PC-3 (cell line): ENCODE results near the gene CARMIL1. TPM values are rescaled to one million over a fixed set of nuclear protein-coding genes. Genes with fewer than 3 reads are reported as not detected.

Source experiments
- ATAC-seq: fragments of 200-7000 bp; cut with Tn5 transposase; 2 replicates; pipeline ENCODE4 v1.9.1; 2020; ENCODE audit warnings: mild to moderate bottlenecking, moderate library complexity
- BruUV-seq: library from RNA; stranded (reverse); fragments of 400-500 nt; replicated peaks from 2 replicates; lab custom pipeline; 2021; lab: Mats Ljungman, UMichigan
- CTCF ChIA-PET: fragments of 300-600 bp; sonication (Branson Sonifier 250); formaldehyde crosslinking; loops from one replicate; lab custom pipeline; 2022; ENCODE audit warnings: antibody characterized with exemption; lab: Charles Lee
- POLR2A ChIA-PET: fragments of 300-600 bp; sonication (Branson Sonifier 250); formaldehyde crosslinking; loops from one replicate; lab custom pipeline; 2022; ENCODE audit warnings: antibody characterized with exemption; ENCODE audit not compliant: unreplicated experiment; lab: Charles Lee
- DNase-seq: peaks from one replicate; pipeline ENCODE4 v3.0.0-alpha.2; 2015
- H2AFZ ChIP-seq: fragments of 300-600 bp; sonication (generic); 2 replicates; pipeline ENCODE4 v1.6.0; 2016; ENCODE audit warnings: antibody characterized with exemption, low read length
- H3F3A ChIP-seq: fragments of 300-600 bp; sonication (generic); one replicate; pipeline ENCODE4 v1.6.0; 2017; ENCODE audit warnings: antibody characterized with exemption, low read length, control low read depth, mild to moderate bottlenecking; ENCODE audit not compliant: unreplicated experiment
- H3K27ac ChIP-seq: fragments of 300-600 bp; sonication (generic); 2 replicates; pipeline ENCODE4 v1.5.1; 2016; ENCODE audit warnings: mild to moderate bottlenecking, low read length
- H3K27me3 ChIP-seq: fragments of 300-600 bp; sonication (generic); 2 replicates; pipeline ENCODE4 v1.6.1; 2016; ENCODE audit warnings: low read length, mixed read lengths
- H3K36me3 ChIP-seq: fragments of 300-600 bp; sonication (generic); 2 replicates; pipeline ENCODE4 v1.6.1; 2016; ENCODE audit warnings: low read depth, mixed run types, low read length, mixed read lengths
- H3K4me1 ChIP-seq: fragments of 300-600 bp; sonication (generic); 2 replicates; pipeline ENCODE4 v1.5.1; 2016; ENCODE audit warnings: low read length; ENCODE audit not compliant: insufficient read depth
- H3K4me2 ChIP-seq: fragments of 300-600 bp; sonication (generic); 2 replicates; pipeline ENCODE4 v1.6.0; 2016; ENCODE audit warnings: low read length
- H3K4me3 ChIP-seq: fragments of 300-600 bp; sonication (generic); 2 replicates; pipeline ENCODE4 v1.5.1; 2016; ENCODE audit warnings: mild to moderate bottlenecking, low read length, mixed read lengths
- H3K79me2 ChIP-seq: fragments of 300-600 bp; sonication (generic); 2 replicates; pipeline ENCODE4 v1.6.1; 2017; ENCODE audit warnings: low read length, mixed read lengths
- H3K9ac ChIP-seq: fragments of 300-600 bp; sonication (generic); 2 replicates; pipeline ENCODE4 v1.6.0; 2016; ENCODE audit warnings: mild to moderate bottlenecking, low read length
- H3K9me2 ChIP-seq: fragments of 300-600 bp; sonication (generic); replicated peaks from 2 replicates; pipeline ENCODE4 v1.6.1; 2016; ENCODE audit warnings: mixed run types, low read length, mixed read lengths
- H3K9me3 ChIP-seq: fragments of 300-600 bp; sonication (generic); 2 replicates; pipeline ENCODE4 v1.6.1; 2016; ENCODE audit warnings: low read length, mixed read lengths
- H4K20me1 ChIP-seq: fragments of 300-600 bp; sonication (generic); 2 replicates; pipeline ENCODE4 v1.6.1; 2016; ENCODE audit warnings: low read length, mixed read lengths
- EZH2 ChIP-seq: fragments of 300-600 bp; sonication (generic); IDR thresholded peaks from one replicate; pipeline ENCODE4 v1.6.1; 2017; ENCODE audit warnings: antibody characterized with exemption, mild to moderate bottlenecking, low read length; ENCODE audit not compliant: unreplicated experiment
- EZH2phosphoT487 ChIP-seq: fragments of 300-600 bp; sonication (generic); IDR thresholded peaks from 2 replicates; pipeline ENCODE4 v1.6.1; 2018; ENCODE audit warnings: mild to moderate bottlenecking, antibody characterized with exemption, low read length, borderline replicate concordance
- intact Hi-C: fragments of 100-400 bp; cut with micrococcal nuclease; formaldehyde crosslinking; loops from 2 replicates; pipeline ENCODE4 v1.9.0; 2023
- total RNA-seq: library from RNA; depleted of rRNA; stranded (reverse); fragments of >200 nt; gene quantifications from 2 replicates; pipeline ENCODE4 v1.2.3, GENCODE V29; 2014
- TF ChIP-seq, protein P1 (sequence below): fragments of 300-600 bp; sonication (generic); conservative IDR thresholded peaks from 2 replicates; pipeline ENCODE4 v1.5.1; 2017; ENCODE audit warnings: antibody characterized with exemption, low read depth, mild to moderate bottlenecking, low read length

Gene CARMIL1
- total RNA-seq, 1 experiment from 2014 or later: 22.0 TPM

DNA sequence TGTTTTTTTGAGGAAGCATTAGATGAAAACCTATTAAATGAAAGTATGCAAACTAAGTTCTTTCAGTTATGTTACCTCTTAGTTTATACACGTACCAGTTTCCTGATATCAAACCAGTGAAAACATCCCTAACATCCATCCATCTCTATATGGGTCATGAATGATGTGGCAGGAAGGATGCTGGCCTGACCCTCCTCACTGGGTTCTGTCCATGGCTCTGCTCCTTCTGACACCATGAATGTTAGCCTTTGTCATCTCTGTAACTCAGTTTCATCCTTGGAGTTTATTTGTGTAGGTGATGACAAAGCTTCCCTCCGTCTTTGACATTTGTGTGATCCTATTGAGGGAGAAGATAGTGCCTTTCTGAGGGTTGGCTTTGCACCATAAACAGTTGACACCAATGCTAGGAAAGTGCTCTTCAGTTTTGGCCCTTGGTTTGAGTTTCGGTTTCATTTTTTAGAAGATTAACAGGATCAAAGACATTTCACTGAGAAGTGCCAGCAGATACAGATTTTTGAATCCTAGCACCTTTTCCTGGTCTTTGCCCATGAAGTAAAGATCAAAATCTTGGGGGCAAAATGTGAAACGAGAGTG is 300.8 kb downstream of the CARMIL1 start:
- Histone ChIP-seq H3K4me3 (no peak overlapping the region), H3K4me2 (no peak overlapping the region), H3K9me3 (no peaks in the 10 kb centered on the region), H2AFZ (no peak overlapping the region), H4K20me1 (no peaks in the 10 kb centered on the region), H3K4me1 (no peaks in the 10 kb centered on the region), H3K79me2 (no peaks in the 10 kb centered on the region), H3K27ac (no peak overlapping the region), H3K36me3 (no peaks in the 10 kb centered on the region), H3F3A (no peaks in the 10 kb centered on the region), H3K27me3 (no peaks in the 10 kb centered on the region), H3K9me2 (no peaks in the 10 kb centered on the region), H3K9ac (no peak overlapping the region)
- no TSS peak for BruUV-seq
- DNase-seq: no peak
- ATAC-seq: no peak
- no peak for TF ChIP-seq EZH2
- TF ChIP-seq, protein P1, sequence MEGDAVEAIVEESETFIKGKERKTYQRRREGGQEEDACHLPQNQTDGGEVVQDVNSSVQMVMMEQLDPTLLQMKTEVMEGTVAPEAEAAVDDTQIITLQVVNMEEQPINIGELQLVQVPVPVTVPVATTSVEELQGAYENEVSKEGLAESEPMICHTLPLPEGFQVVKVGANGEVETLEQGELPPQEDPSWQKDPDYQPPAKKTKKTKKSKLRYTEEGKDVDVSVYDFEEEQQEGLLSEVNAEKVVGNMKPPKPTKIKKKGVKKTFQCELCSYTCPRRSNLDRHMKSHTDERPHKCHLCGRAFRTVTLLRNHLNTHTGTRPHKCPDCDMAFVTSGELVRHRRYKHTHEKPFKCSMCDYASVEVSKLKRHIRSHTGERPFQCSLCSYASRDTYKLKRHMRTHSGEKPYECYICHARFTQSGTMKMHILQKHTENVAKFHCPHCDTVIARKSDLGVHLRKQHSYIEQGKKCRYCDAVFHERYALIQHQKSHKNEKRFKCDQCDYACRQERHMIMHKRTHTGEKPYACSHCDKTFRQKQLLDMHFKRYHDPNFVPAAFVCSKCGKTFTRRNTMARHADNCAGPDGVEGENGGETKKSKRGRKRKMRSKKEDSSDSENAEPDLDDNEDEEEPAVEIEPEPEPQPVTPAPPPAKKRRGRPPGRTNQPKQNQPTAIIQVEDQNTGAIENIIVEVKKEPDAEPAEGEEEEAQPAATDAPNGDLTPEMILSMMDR: no peak
- no peak for TF ChIP-seq EZH2phosphoT487
- ChIA-PET CTCF (no interaction called here), POLR2A (no interaction called here)
- intact Hi-C loops: no loop called here

DNA sequence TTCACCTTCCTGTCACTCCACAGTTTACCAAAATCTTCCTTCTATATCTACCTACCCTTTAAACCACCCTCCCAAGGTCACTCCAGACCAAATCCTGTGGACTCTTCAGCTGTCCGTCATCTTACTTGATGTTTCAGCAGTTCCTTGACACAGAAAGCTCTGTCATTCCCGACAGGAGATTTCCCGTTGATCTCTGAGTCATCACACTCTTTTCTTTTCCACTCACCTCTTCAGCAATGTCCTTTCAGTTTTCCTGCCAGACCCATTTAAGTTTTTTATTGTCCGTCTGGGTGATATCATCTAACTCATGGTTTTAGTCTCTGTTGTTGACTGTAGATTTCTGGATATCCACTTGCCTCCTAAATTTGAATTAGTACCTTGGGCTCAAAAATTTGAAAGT is 302.9 kb downstream of the CARMIL1 start:
- Histone ChIP-seq H3K4me1 (no peaks in the 10 kb centered on the region), H3K9me2 (no peaks in the 10 kb centered on the region), H3K36me3 (no peaks in the 10 kb centered on the region), H2AFZ (no peak overlapping the region), H3K9me3 (no peaks in the 10 kb centered on the region), H3K27me3 (no peaks in the 10 kb centered on the region), H3K4me2 (no peak overlapping the region), H3K4me3 (no peak overlapping the region), H3F3A (no peaks in the 10 kb centered on the region), H4K20me1 (no peaks in the 10 kb centered on the region), H3K9ac (no peak overlapping the region), H3K27ac (no peak overlapping the region), H3K79me2 (no peaks in the 10 kb centered on the region)
- TF ChIP-seq, protein P1: no peak
- TF ChIP-seq EZH2phosphoT487 (no peak), EZH2 (no peak)
- CTCF ChIA-PET: no interaction called here
- BruUV-seq: no TSS peak
- intact Hi-C loops: no loop called here
- POLR2A ChIA-PET: no interaction called here
- ATAC-seq: peak; percentile 33
- DNase-seq: peak; percentile 50

DNA sequence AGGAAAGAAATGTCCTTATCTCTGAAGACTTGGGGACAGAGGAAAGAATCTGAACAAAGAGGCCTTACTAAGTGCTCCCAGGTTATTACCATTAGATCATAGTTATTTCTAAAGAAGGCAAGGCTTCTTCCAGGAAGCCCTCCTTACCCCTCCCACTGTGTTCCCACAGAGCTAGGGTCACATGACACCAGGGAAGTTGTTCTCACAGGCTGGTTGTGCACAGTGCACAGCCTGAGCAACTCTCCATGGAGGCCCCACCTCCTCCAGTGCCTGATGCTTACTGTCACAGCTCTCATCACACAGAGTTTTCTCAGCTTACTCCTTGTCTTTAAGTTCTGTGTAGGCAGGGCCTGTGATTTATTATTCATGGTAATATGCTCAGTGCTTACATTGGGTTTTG is 303.9 kb downstream of the CARMIL1 start:
- Histone ChIP-seq H3K27ac (no peak overlapping the region), H4K20me1 (no peaks in the 10 kb centered on the region), H2AFZ (no peak overlapping the region), H3K79me2 (no peaks in the 10 kb centered on the region), H3K27me3 (no peaks in the 10 kb centered on the region), H3K36me3 (no peaks in the 10 kb centered on the region), H3K4me2 (no peak overlapping the region), H3F3A (no peaks in the 10 kb centered on the region), H3K4me3 (no peak overlapping the region), H3K9me2 (no peaks in the 10 kb centered on the region), H3K9ac (no peak overlapping the region), H3K9me3 (no peaks in the 10 kb centered on the region), H3K4me1 (no peaks in the 10 kb centered on the region)
- intact Hi-C loops: no loop called here
- ChIA-PET POLR2A (no interaction called here), CTCF (no interaction called here)
- DNase-seq (no peak), ATAC-seq (no peak)
- BruUV-seq: no TSS peak
- no peak for TF ChIP-seq EZH2phosphoT487
- TF ChIP-seq, protein P1: no peak
- TF ChIP-seq EZH2: no peak
